GM18498 (cell line): ENCODE data around the gene PPP1R1A.

ENCODE experiments used
- ATAC-seq: cut with Tn5 transposase; IDR thresholded peaks from one replicate; pipeline ENCODE4 v1.9.1; 2021; ENCODE audit warnings: mild to moderate bottlenecking, moderate library complexity; ENCODE audit not compliant: unreplicated experiment

Gene PPP1R1A

GRCh38 chr12:54572881-54573280 lies 15.6 kb downstream of the PPP1R1A start:
- no peak for ATAC-seq

DNA sequence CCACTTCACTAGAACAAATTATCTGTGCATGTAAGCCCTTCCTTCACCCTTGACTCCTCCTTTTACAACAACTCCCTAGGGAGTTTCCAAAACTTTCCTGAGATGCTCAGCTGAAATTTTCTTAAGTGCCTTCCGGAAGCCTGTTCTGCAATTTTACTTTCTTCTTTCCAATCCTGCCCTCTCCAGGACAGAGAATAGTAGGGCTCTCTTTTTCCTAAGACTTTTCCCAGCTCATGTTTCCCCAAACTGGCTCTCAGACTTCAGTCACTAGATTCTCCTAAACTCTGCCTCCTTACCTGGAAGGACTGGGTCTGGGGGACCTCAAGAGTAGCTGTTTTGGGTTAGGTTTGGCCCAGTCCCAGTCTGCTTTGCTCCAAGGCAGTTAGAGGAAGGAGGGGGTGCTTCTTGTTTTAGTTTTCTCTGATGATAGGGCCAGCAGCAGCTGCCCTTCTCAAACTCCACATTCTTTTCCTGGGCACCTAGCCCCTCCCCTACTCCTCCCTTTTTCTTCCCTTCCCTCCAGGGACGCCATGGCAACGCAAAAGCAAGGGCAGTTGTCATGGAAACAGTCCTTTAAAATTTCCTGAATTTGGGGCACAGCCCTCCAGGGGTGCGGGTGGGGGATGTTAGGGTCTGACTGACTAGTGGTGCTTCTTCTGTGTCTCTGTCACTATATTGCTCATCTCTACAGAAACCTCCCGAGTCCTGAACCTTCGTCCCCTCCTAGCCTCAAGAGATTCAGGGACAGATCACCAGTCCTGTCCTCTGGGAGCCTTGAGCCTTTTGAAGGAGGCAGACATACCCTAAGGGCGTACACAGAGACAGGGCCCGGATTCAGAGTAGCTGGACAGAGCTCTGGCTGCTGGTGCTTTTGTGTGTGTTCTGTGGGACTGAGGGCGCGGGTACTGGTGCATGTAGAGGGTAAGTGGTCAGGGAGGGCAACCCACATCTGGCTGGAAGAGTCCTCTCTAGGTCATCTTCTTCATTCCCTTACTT lies 17.0 kb downstream of the PPP1R1A start:
- no peak for ATAC-seq

- no peak for ATAC-seq
Observed at GRCh38 chr12:54569995-54570528, 18.4 kb downstream of the PPP1R1A start.

DNA sequence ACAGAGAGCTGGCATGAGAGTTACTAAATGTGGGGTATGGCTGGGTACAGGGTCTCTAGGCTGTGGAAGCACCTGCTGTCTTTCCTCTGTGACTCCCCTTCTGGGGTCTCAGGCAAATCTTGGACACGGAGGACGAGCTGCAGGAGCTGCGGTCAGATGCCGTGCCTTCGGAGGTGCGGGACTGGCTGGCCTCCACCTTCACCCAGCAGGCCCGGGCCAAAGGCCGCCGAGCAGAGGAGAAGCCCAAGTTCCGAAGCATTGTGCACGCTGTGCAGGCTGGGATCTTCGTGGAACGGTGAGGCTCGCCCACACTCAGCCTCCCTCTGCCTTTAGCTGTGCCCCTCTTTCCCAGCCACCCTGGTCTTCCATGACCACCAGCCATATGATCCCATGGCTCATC lies 19.4 kb downstream of the PPP1R1A start:
- ATAC-seq: no peak

DNA sequence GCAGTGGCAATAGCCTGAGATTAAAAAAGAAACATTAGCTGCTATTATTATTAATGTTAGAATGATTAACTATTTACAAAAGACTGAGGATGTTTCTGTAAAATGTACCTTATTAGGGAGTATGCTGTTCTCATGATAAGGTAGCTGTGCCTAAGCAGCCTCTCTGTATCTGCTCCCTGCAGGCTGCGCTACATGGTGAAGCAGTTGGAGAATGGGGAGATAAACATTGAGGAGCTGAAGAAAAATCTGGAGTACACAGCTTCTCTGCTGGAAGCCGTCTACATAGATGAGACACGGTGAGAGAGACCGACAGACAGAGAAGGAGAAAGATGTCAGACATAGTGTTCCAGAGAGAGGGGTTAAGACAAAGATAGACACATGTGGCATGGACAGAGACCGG lies 21.7 kb downstream of the PPP1R1A start:
- no peak for ATAC-seq

GRCh38 chr12:54565986-54566544 lies 22.4 kb downstream of the PPP1R1A start:
- ATAC-seq: no peak

- ATAC-seq: no peak
Observed at GRCh38 chr12:54565310-54565985, 23.0 kb downstream of the PPP1R1A start.

DNA sequence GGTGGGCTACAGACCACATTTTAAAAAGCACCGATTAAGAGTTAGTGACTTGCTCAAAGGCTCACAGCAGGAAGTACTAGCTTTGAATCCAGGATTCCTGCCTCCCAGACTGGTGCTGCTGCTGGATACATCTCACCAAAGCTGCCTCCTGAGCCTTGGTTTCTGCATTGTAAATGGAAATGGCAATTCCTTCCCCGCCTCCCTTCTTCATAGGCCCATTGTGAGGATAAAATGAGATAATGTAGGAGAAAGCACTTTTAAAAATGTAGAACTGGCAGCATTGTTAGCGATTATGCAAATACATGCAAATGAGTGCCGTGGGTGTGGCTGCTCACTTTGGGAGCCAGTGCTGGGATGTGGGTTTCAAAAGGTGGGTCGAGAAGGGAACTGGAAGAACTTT lies 23.7 kb downstream of the PPP1R1A start:
- ATAC-seq: no peak

- no peak for ATAC-seq
Observed at GRCh38 chr12:54563787-54564186, 24.7 kb downstream of the PPP1R1A start.

DNA sequence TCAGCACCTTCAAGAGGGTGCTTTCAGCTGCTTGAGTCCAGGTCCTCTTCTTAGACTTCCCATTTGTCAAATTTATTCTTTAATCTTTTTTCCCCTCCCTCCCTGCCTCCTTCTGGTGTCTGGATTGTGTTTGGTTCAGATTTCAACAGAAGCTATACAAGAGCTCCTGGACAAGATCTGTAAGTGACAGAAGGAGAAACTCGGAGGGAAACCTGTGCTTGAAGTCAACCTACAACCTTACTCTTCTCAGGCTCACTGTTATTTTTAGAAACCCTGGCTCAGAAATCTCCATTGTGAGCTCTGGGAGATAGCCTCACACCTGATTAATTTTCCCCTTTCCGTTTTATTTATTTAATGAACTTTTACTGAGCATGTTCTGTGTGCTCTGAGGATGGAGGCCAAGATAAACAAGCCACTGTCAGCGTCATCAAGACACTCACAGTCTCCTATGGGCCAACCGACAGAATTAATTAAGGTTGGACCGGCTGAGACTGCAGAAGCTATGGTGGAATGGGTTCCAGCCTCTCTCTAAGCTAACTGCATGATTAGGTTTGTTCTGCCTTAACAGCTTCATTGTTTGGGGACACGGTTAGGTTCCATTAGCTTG lies 25.6 kb downstream of the PPP1R1A start:
- ATAC-seq: no peak

- ATAC-seq: no peak
Observed at GRCh38 chr12:54561164-54561563, 27.3 kb downstream of the PPP1R1A start.

- ATAC-seq: peak; percentile 100
Observed at GRCh38 chr12:54560374-54560858, 28.0 kb downstream of the PPP1R1A start.

DNA sequence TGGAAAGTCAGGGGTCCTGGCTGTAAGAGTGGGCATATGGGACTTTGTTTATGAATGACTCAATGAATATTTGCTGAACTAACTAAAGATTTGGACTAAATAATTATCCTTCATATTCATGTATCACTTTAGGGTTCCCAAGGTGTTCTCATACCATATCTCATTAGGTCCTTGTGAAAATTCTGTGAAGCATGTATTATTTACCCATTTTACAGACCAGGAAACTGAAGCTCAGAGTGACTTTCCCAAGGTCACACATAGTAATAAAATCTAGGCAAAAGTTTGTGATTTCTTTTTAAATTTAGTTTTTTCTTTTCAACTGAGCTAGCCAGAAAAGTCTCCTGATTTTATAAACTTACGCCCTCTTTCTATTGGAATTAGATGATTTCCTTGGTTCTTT lies 29.7 kb downstream of the PPP1R1A start:
- no peak for ATAC-seq

GRCh38 chr12:54558311-54558710 lies 30.1 kb downstream of the PPP1R1A start:
- ATAC-seq: no peak

DNA sequence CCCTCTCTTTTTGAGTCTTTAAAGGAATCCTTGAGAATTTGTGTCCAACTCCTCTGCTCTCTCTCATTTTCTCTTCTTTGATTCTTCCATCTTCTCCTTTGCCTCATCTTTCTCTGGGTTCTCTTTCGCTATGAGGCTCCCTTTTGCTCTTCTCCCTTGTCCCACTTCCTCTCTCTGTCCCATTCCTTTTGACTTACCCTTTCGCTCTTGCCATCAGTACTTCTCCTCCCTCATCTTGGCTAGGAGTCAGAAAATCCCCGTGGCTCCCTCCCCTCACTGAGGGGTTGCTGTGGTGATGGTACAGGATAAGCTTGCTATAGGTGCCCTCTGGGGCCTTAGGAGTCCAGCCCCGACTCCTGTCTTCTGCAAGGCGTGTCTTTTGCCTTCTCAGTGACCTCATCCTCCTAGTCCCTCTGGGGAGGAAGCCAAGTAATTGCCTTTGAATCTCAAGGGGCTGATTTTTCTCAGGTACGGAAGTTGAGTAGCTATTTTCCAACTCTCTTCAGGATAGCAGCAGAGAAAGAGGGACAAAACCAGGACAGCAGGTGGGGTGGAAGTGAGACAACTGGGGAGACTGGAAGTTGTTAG lies 32.7 kb downstream of the PPP1R1A start:
- no peak for ATAC-seq

DNA sequence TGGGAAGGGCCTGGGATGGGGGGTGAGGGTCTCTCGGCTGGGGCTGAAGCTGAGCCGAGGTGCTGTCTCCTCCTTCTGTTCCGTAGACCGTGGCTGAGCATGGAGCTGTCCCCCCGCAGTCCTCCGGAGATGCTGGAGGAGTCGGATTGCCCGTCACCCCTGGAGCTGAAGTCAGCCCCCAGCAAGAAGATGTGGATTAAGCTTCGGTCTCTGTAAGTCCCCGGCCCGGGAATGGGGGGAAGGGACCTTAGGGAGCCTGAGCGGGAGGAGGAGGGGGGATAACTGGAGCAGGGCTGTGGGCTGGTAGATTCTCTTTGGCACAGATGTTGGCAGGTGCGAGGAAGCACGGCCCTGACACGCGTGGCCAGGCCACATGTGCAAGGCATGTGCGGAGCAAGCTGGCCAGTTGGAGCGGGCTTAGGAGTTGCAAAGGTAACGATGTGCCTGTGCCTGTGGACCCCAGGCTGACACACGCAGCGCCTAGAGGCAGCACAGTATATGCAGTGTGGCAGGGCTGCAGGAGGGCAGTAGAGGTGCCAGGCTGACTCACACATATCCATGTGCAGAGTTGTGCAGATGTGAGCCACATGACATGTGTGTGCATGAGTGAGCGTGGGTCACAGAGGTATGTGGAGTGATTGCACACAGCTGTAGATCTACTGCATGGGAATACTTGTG lies 38.5 kb downstream of the PPP1R1A start:
- peak; percentile 23 for ATAC-seq

DNA sequence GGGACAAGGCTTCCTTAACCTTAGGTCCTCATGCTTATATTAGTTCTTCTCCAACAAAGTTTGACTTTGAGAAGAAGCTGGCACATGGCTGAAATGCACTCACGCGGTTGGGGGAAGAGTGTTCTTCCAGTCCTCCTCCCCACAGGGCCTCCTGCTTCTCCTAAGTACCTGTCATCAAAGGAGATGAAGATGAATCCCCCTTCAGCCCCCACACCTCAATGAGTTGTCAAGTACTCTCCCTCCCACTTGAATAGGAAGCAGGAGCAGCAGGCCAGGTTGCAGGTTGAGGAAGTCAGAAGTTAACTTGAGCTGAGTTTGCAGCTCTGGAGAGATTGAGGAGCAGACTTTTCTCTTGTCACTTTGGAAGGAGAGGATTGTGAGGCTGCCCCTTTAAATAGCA lies 41.9 kb downstream of the PPP1R1A start:
- no peak for ATAC-seq

DNA sequence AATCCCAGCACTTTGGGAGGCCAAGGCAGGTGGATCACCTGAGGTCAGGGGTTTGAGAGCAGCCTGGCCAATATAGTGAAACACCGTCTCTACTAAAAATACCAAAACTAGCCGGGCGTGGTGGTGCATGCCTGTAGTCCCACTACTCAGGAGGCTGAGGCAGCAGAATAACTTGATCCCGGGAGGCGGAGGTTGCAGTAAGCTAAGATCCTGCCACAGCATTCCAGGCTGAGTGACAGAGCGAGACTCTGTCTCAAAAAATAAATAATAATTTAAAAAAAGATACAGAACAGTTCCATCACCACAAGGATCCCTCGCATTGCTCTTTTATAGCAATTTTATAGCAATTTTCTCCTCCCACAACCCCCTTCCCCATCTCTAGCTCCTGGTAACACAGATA lies 43.7 kb downstream of the PPP1R1A start:
- no peak for ATAC-seq

- ATAC-seq: no peak
Observed at GRCh38 chr12:54543526-54543925, 44.9 kb downstream of the PPP1R1A start.

DNA sequence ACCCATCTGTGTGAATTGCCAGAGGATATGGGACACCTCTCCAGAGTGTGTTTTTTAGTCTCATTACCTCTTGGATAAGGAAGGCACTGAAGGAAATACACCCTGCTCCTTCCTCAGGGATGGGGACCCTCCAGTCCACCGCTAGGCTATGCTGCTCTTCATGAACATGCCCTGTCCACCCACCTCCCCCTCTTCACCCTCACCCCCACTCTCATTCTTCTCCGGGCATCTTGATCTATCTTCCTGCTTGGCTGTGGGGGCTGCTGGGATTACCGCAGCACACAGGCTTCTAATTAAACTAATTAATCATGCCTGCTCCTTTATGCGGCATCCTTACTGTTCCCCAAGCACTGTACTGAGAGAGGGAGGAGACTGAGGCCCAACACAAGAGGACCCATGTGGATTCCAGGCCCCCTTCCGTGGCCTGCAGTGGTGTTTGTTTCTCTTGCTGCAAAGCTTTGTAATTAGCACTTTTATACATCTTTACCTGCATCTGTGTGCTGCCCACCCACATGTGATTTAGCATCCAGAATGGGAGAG lies 46.6 kb downstream of the PPP1R1A start:
- no peak for ATAC-seq
